GM12878 (cell line): ENCODE results near the gene PCDHGA10. TPM values are rescaled to one million over a fixed set of nuclear protein-coding genes. Genes with fewer than 3 reads are reported as not detected.

Experiments
- ATAC-seq: fragments of 200-7000 bp; cut with Tn5 transposase; 3 replicates; pipeline ENCODE4 v1.9.1; 2020; ENCODE audit warnings: mild to moderate bottlenecking, moderate library complexity
- BruUV-seq: library from RNA; stranded (reverse); fragments of 400-500 nt; replicated peaks from 2 replicates; lab custom pipeline; 2021; lab: Mats Ljungman, UMichigan
- CTCF ChIA-PET: fragments of 300-600 bp; sonication (Branson Sonifier 250); formaldehyde crosslinking; extraction: SDS; loops from one replicate; lab custom pipeline; 2021; ENCODE audit warnings: inconsistent platforms; lab: Yijun Ruan, JAX
- POLR2A ChIA-PET: fragments of 350-600 bp; formaldehyde crosslinking; extraction: SDS; loops from one replicate; lab custom pipeline; 2021; ENCODE audit warnings: inconsistent platforms; lab: Charles Lee
- RAD21 ChIA-PET: fragments of 300-600 bp; sonication (Branson Sonifier 250); formaldehyde crosslinking; loops from one replicate; lab custom pipeline; 2023; ENCODE audit warnings: antibody characterized with exemption; ENCODE audit not compliant: unreplicated experiment; lab: Charles Lee
- SMC1A ChIA-PET: fragments of 300-600 bp; sonication (Branson Sonifier 250); formaldehyde crosslinking; loops from one replicate; lab custom pipeline; 2023; ENCODE audit not compliant: unreplicated experiment, uncharacterized antibody; lab: Charles Lee
- DNase-seq: peaks from one replicate; pipeline ENCODE4 v3.0.0-alpha.2; 2011; ENCODE audit warnings: low read depth, low spot score
- FAIRE-seq: peaks from 3 replicates; lab custom pipeline; 2011; peaks lifted over from hg19 to GRCh38; lab: Jason Lieb, UNC
- H2AFZ ChIP-seq: 2 replicates; pipeline ENCODE4 v1.6.0; 2011; ENCODE audit warnings: low read depth, low read length, control low read depth; ENCODE audit not compliant: control insufficient read depth
- H3K27ac ChIP-seq: 2 replicates; pipeline ENCODE4 v1.5.1; 2011; ENCODE audit warnings: control low read depth; ENCODE audit not compliant: control insufficient read depth, insufficient read depth
- H3K27me3 ChIP-seq, 2 experiments: replicated peaks in 1 of 2; 2 replicates each; pipeline versions ENCODE4 v1.6.0 to v1.6.1; 2011; ENCODE audit warnings: low read length in 1 of 2; ENCODE audit not compliant: control insufficient read depth in 2 of 2, insufficient read depth in 2 of 2
- H3K36me3 ChIP-seq, 2 experiments: 2 replicates each; pipeline ENCODE4 v1.5.1; 2011; ENCODE audit warnings: low read length in 1 of 2; ENCODE audit not compliant: control insufficient read depth in 2 of 2, insufficient read depth in 2 of 2
- H3K4me1 ChIP-seq: 2 replicates; pipeline ENCODE4 v1.6.1; 2011; ENCODE audit warnings: mild to moderate bottlenecking, low read length, moderate library complexity, mixed read lengths; ENCODE audit not compliant: control insufficient read depth, insufficient read depth
- H3K4me2 ChIP-seq: 2 replicates; pipeline ENCODE4 v1.6.0; 2011; ENCODE audit warnings: control low read depth; ENCODE audit not compliant: control insufficient read depth, insufficient read depth
- H3K4me3 ChIP-seq: fragments of 200-600 bp; sonication (generic); 2 replicates; pipeline ENCODE4 v1.5.1; 2016
- H3K79me2 ChIP-seq: 2 replicates; pipeline ENCODE4 v1.6.0; 2011; ENCODE audit warnings: low read length; ENCODE audit not compliant: control insufficient read depth, insufficient read depth
- H3K9ac ChIP-seq: 2 replicates; pipeline ENCODE4 v1.8.0; 2011; ENCODE audit warnings: low read length, control low read depth, mixed read lengths; ENCODE audit not compliant: control insufficient read depth, insufficient read depth
- H3K9me3 ChIP-seq: replicated peaks from 3 replicates; pipeline ENCODE4 v1.5.1; 2011; ENCODE audit warnings: mild to moderate bottlenecking, low read length; ENCODE audit not compliant: control insufficient read depth, insufficient read depth
- H4K20me1 ChIP-seq: 2 replicates; pipeline ENCODE4 v1.6.0; 2011; ENCODE audit not compliant: control insufficient read depth, insufficient read depth
- ASH2L ChIP-seq: fragments of 300-600, 200-600 bp; sonication (generic); IDR thresholded peaks from 2 replicates; pipeline ENCODE4 v1.6.1; 2017; ENCODE audit warnings: low read depth, mild to moderate bottlenecking, borderline replicate concordance
- E2F4 ChIP-seq: IDR thresholded peaks from 2 replicates; pipeline ENCODE4 v1.6.1; 2012; ENCODE audit warnings: low read depth, low read length, improper control_type of control experiment
- IKZF1 ChIP-seq: fragments of 450-650 bp; conservative IDR thresholded peaks from 2 replicates; pipeline ENCODE4 v1.6.1; 2017; ENCODE audit warnings: antibody characterized with exemption, mild to moderate bottlenecking
- IRF3 ChIP-seq: fragments of 450-650 bp; IDR thresholded peaks from 2 replicates; pipeline ENCODE4 v1.6.1; 2014; ENCODE audit warnings: mild to moderate bottlenecking
- RELB ChIP-seq: fragments of 450-650 bp; IDR thresholded peaks from 2 replicates; pipeline ENCODE4 v1.6.1; 2017; ENCODE audit warnings: low read depth, mild to moderate bottlenecking, moderate library complexity
- RUNX3 ChIP-seq: IDR thresholded peaks from 2 replicates; pipeline ENCODE4 v1.6.1; 2012; ENCODE audit warnings: low read length, inconsistent platforms
- SMARCA5 ChIP-seq: fragments of 450-650 bp; IDR thresholded peaks from 2 replicates; pipeline ENCODE4 v1.6.1; 2017; ENCODE audit warnings: mild to moderate bottlenecking
- SMC3 ChIP-seq: IDR thresholded peaks from 2 replicates; pipeline ENCODE4 v1.6.1; 2011; ENCODE audit warnings: low read length, improper control_type of control experiment, borderline replicate concordance
- TARDBP ChIP-seq: IDR thresholded peaks from 2 replicates; pipeline ENCODE4 v1.6.1; 2016; ENCODE audit warnings: borderline replicate concordance
- USF2 ChIP-seq: IDR thresholded peaks from 2 replicates; pipeline ENCODE4 v1.6.1; 2011; ENCODE audit warnings: low read depth, low read length, improper control_type of control experiment, borderline replicate concordance
- ZNF207 ChIP-seq: fragments of 450-650 bp; IDR thresholded peaks from 2 replicates; pipeline ENCODE4 v1.6.1; 2014; ENCODE audit warnings: antibody characterized with exemption, mild to moderate bottlenecking, borderline replicate concordance
- ZNF24 ChIP-seq: fragments of 450-650 bp; IDR thresholded peaks from 2 replicates; pipeline ENCODE4 v1.6.1; 2017; ENCODE audit warnings: antibody characterized with exemption, mild to moderate bottlenecking
- ZNF592 ChIP-seq: fragments of 450-650 bp; IDR thresholded peaks from 2 replicates; pipeline ENCODE4 v1.6.1; 2017; ENCODE audit warnings: mild to moderate bottlenecking, moderate library complexity
- WGBS: methylation state at CpG from one replicate; pipeline ENCODE4 v1.1.6; 2016; ENCODE audit warnings: low lambda C conversion rate; ENCODE audit not compliant: insufficient replicate concordance, insufficient coverage; ENCODE audit errors: missing lambda C conversion rate; 5-methylcytosine and 5-hydroxymethylcytosine counted together
- in situ Hi-C: fragments of 300-500 bp; cut with MboI; formaldehyde crosslinking; loops from 9 replicates; pipeline ENCODE4 v1.14.3; 2018; ENCODE audit warnings: mixed read lengths
- intact Hi-C: fragments of 100-400 bp; cut with micrococcal nuclease; formaldehyde crosslinking; loops from one replicate; pipeline ENCODE4 v1.14.2; 2022; ENCODE audit not compliant: unreplicated experiment
- polyA plus RNA-seq, 11 experiments: library from polyadenylated mRNA; depleted of rRNA in 4 of 11; unstranded in 6 of 11; stranded (reverse) in 5 of 11; fragments of >200 nt; fragmentation: Nextera tagmentation in 4 of 11; fragmentation: Illumina TruSeq in 1 of 11; extraction: Ambion mirVana in 4 of 11; extraction: Trizol in 1 of 11; gene quantifications; 1 replicate in 1 of 11; 2 replicates in 10 of 11; pipeline versions ENCODE4 v1.2.1 to v1.2.3, GENCODE V29; 2011 to 2016; ENCODE audit warnings: inconsistent platforms in 2 of 11, missing spikeins in 2 of 11, low read depth in 1 of 11
- total RNA-seq, 4 experiments: library from RNA; depleted of rRNA in 3 of 4; stranded (reverse); fragments of >200 nt in 3 of 4; fragmentation: Illumina TruSeq in 1 of 4; extraction: Trizol in 1 of 4; gene quantifications; 2 replicates each; pipeline versions ENCODE4 v1.2.1 to v1.2.3, GENCODE V29; 2013 to 2021

Gene PCDHGA10
- total and polyA plus RNA-seq, 10 of the 15 experiments (the other 5 are each of a cell fraction or from before 2014, with no cell fraction given): 0.39 to 2.2 (median 1.1) TPM

GRCh38 chr5:141420855-141421488, 8.2 kb downstream of the PCDHGA10 start, which contains the start of gene PCDHGA11:
Gene PCDHGA11, plus strand, starts transcription at chr5:141421051. Its CDS starts 177 bp downstream, at chr5:141421228.
- no peaks in the 10 kb centered on the region for H4K20me1 ChIP-seq
- in situ Hi-C loops: no loop called here
- BruUV-seq: TSS peak; percentile 63
- peak; percentile 77 for ATAC-seq
- FAIRE-seq: peak; percentile 57
- ChIA-PET SMC1A (interaction anchor here (0.7 to 2.8 kb wide), 29 partner anchors 8 to 926 kb away, joined by 3 to 41 read pairs (median 5); partner anchors contain the start of genes PCDHGA10, PCDHGA12, PCDHGB3 and PCDHGC3), CTCF (interaction anchor here (0.6 to 10.9 kb wide), 47 partner anchors 9 to 468 kb away, joined by 3 to 245 read pairs (median 4); partner anchors contain the start of genes PCDHGA10, PCDHGA12, PCDHGA6 and PCDHGB3), RAD21 (interaction anchor here (0.5 to 2.6 kb wide), 25 partner anchors 8 to 234 kb away, joined by 3 to 34 read pairs (median 5); partner anchors contain the start of genes PCDHB9, PCDHGA10, PCDHGA12 and PCDHGB3), POLR2A (interaction anchor here (1.2 kb wide), 1 partner anchor 143 kb away, joined by 5 read pairs; no protein-coding TSS in a partner anchor)
- no peaks in the 10 kb centered on the region for H3K79me2 ChIP-seq
- DNase-seq: peak; percentile 37
- intact Hi-C loops: loop anchor here (1.0 to 2.0 kb wide), 4 partner anchors 54 to 137 kb away; partner anchors contain the start of gene PCDHGC3
- H3K27me3 ChIP-seq: no peaks in the 10 kb centered on the region; a peak in 1 of 4 replicates
- H2AFZ ChIP-seq: peak within 1 kb of the TSS; percentile 98
- H3K9me3 ChIP-seq: peaks cover 15% of the 10 kb centered on the region; the same call in 2 of the 3 replicates
- peaks cover 4% of the 10 kb centered on the region; the same call in 1 of the 2 replicates for H3K4me1 ChIP-seq
- peak within 1 kb of the TSS; percentile 79 for H3K4me2 ChIP-seq
- no peak within 1 kb of the TSS for H3K27ac ChIP-seq
- no peaks in the 10 kb centered on the region for H3K36me3 ChIP-seq
- WGBS: 10% methylated on average over 42 of the region's 42 CpGs
- H3K4me3 ChIP-seq: peak within 1 kb of the TSS; percentile 76
- peak within 1 kb of the TSS; percentile 64 for H3K9ac ChIP-seq
- TF ChIP-seq RELB (peak; percentile 49; the same call in 1 of the 2 replicates), RUNX3 (peak; percentile 76), IRF3 (no peak), SMC3 (peak; percentile 62), E2F4 (no peak), ZNF24 (peak; percentile 75; the same call in 1 of the 2 replicates), IKZF1 (peak; percentile 38), TARDBP (no peak), ASH2L (0 out of 2 replicates have a peak, but pooled peaks have one; percentile 33), ZNF592 (no peak), ZNF207 (no peak), SMARCA5 (0 out of 2 replicates have a peak, but pooled peaks have one; percentile 56), USF2 (no peak)
